IgD-negative memory B cell (primary cell): ENCODE results near the gene MEIS1. TPM values are rescaled to one million over a fixed set of nuclear protein-coding genes. Genes with fewer than 3 reads are reported as not detected.

ENCODE experiments used
- H3K27ac Mint-ChIP-seq, 3 donors: one replicate each; pipeline ENCODE4 v1.8.0; 2020 to 2022; ENCODE audit warnings: mild to moderate bottlenecking in 3 of 3, mixed read lengths in 3 of 3, moderate library complexity in 1 of 3
- H3K27me3 Mint-ChIP-seq: one replicate; pipeline ENCODE4 v1.8.0; 2021; ENCODE audit warnings: mixed read lengths
- H3K36me3 Mint-ChIP-seq: one replicate; pipeline ENCODE4 v1.8.0; 2020; ENCODE audit warnings: mild to moderate bottlenecking, mixed read lengths
- H3K4me1 Mint-ChIP-seq, 3 donors: one replicate each; pipeline ENCODE4 v1.8.0; 2020 to 2022; ENCODE audit warnings: mixed read lengths in 3 of 3, mild to moderate bottlenecking in 1 of 3
- H3K4me3 Mint-ChIP-seq, 4 donors: one replicate each; pipeline ENCODE4 v1.8.0; 2020 to 2022; ENCODE audit warnings: mild to moderate bottlenecking in 4 of 4, mixed read lengths in 4 of 4, moderate library complexity in 3 of 4
- H3K9me3 Mint-ChIP-seq, 3 donors: one replicate each; pipeline ENCODE4 v1.8.0; 2020 to 2021; ENCODE audit warnings: mixed read lengths in 3 of 3, mild to moderate bottlenecking in 1 of 3
- polyA plus RNA-seq: library from polyadenylated mRNA; unstranded; fragments of 300-500 nt; fragmentation: Illumina TruSeq; gene quantifications from one replicate; pipeline ENCODE4 v1.2.3, GENCODE V29; 2021

The MEIS1 gene
- polyA plus RNA-seq, 1 donor from 2014 or later, result 0.33 TPM

DNA sequence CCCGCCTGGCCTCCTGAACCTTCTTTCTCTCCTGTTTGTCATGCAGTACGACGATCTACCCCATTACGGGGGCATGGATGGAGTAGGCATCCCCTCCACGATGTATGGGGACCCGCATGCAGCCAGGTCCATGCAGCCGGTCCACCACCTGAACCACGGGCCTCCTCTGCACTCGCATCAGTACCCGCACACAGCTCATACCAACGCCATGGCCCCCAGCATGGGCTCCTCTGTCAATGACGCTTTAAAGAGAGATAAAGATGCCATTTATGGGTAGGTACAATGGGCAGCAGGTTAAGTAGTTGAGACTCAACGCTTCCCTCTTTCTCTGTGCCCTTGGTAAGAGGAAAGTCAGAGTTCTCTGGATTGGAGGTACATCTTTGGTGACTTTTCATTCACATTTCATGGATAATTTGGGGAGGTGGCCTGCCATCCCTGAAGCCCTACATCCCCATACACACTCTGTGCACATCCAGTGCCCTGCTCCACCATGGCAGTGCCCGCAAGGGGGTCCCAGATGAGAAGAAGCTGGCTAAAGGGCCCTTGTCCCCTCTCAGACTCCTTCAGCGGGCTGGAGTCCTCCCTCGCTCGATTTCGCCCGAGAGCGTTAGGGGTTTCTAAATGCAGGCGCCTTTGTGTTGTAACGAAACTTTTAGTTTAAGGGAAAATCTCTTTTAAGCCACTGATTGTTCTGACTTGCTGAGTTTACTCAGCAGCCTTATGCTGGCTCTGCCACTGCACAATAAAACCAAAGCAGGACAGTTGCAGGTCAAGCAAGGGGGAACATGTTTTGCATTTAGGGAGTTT, 3.0 kb downstream of the MEIS1 start:
- Mint-ChIP-seq H3K27me3 (peaks cover 65% of the 10 kb centered on the region), H3K27ac (peak overlapping the region in 1 of 3 donors; percentile 23), H3K4me1 (peaks cover 16 to 24% (median 18%) of the 10 kb centered on the region in 3 donors), H3K4me3 (peak overlapping the region in 3 of 4 donors; percentile 2 to 22 (median 5)), H3K36me3 (peaks cover 1% of the 10 kb centered on the region), H3K9me3 (peaks cover 0 to 5% (median 0%) of the 10 kb centered on the region in 3 donors)

DNA sequence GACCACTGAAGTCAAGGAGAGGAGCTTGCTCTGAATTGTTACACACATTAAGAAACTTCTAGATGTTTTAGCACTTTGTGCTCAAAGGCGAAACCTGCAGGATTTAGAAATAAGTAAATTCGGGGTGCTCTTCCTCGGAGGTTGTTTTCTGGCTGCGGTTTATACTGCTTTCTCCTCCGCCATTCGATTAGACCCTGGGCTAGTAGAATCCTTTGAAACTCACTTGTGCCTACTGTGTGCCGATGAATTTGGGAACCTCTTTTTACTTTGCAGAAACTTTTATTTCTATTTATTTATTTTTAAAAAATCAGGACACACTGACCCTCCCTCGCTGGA, 3.5 kb downstream of the MEIS1 start:
- peak overlapping the region in 1 of 4 donors; percentile 22 for H3K4me3 Mint-ChIP-seq
- H3K27me3 Mint-ChIP-seq, result peaks cover 61% of the 10 kb centered on the region
- peaks cover 0 to 5% (median 0%) of the 10 kb centered on the region in 3 donors for H3K9me3 Mint-ChIP-seq
- no peak overlapping the region for H3K27ac Mint-ChIP-seq
- H3K4me1 Mint-ChIP-seq, result peaks cover 16 to 23% (median 18%) of the 10 kb centered on the region in 3 donors
- peaks cover 1% of the 10 kb centered on the region for H3K36me3 Mint-ChIP-seq

DNA sequence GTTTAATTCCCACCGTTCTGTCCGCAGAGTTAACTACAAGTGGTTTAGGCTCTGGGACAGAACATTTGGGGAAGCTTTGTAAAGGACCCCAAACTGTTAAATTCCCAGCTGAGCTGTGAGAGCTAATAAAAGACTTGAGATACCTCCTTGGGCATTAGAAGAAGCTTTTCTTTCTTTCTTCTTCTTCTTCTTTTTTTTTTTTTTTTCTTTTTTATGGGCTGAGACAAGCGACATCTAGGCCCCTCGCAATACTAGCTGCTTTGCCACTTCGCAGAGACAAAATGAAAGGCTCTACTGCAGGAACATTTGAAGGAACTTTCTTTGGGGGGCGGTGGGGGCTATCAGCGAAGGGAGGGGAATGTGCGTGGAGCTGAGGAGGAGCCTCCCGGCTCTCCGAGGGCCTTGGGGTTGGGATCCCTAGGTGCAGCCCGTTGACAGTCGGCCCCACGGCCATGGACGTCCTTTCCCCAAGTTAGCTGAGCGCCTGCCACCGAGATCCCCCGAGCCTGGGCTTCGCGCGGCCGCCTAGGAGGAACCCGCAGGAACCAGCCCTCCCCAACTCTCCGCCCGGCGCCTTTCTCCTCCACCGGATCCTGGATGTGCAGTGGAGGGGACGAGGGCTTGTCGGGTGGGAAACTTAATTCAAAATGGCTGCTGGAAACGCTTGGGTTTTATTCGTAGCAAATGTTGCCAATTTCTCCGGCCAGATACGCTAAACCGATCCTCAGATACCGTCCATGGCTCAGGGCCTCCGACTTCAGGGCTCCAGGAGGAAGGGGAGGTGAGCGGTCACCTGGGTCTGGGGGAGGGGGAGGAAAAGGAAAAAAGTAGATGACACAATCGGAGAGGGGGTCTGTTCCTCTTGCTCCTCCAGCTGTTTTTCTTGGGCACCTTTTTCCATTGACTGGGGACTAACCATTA, 4.2 kb downstream of the MEIS1 start:
- H3K9me3 Mint-ChIP-seq, result peaks cover 0 to 5% (median 0%) of the 10 kb centered on the region in 3 donors
- peaks cover 16 to 21% (median 18%) of the 10 kb centered on the region in 3 donors for H3K4me1 Mint-ChIP-seq
- H3K4me3 Mint-ChIP-seq, result peak overlapping the region in 1 of 4 donors; percentile 88
- H3K27ac Mint-ChIP-seq, result peak overlapping the region in 1 of 3 donors; percentile 71
- H3K36me3 Mint-ChIP-seq, result peaks cover 1% of the 10 kb centered on the region
- H3K27me3 Mint-ChIP-seq, result peaks cover 64% of the 10 kb centered on the region

GRCh38 chr2:66439812-66440542, 5.1 kb downstream of the MEIS1 start:
- Mint-ChIP-seq H3K27me3 (peaks cover 58% of the 10 kb centered on the region), H3K4me1 (peaks cover 8 to 14% (median 10%) of the 10 kb centered on the region in 3 donors), H3K27ac (peak overlapping the region in 1 of 3 donors; percentile 71)

DNA sequence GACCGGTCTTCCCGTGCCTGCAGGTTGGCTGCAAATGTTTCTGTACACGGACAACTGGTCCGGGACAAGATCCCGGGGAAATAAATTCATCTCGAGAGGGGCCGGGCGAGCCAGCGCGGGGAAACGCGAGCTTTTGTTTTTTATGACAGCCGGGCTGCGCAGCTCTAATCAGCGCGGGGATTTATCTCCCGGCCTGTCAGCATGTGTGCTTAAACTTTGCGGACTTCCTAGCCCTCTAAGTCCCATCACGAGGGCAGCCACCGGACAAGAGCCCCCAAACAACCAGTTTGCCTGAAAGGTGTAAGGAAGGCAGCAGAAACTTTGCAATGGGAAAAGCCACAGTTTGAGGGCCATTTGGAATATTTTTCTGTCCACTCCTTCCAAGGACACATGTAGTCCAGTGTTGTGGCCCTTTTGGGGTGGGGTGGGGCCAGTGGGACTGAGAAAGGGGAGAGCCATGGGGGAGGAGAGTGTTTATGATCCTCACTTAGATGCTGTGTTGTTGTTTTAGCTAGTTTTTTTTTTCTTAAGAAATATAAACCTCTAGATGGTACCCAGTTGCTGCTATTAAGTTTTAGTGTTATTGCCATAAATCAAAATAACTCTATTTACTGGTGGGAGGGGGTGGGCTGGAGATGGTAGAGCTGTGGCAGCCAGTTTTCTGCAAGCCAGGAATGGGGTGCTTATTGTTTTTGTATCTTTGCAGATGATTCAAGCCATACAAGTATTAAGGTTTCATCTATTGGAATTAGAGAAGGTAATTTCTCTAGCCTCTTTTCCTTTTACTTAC, 6.0 kb downstream of the MEIS1 start:
- H3K27ac Mint-ChIP-seq, result no peak overlapping the region
- H3K9me3 Mint-ChIP-seq, result peaks cover 0 to 5% (median 0%) of the 10 kb centered on the region in 3 donors
- peaks cover 49% of the 10 kb centered on the region for H3K27me3 Mint-ChIP-seq
- H3K4me1 Mint-ChIP-seq, result peaks cover 0 to 8% (median 2%) of the 10 kb centered on the region in 3 donors
- H3K36me3 Mint-ChIP-seq, result no peaks in the 10 kb centered on the region
- peak overlapping the region in 1 of 4 donors; percentile 17 for H3K4me3 Mint-ChIP-seq

More at GRCh38 chr2:66439812-66440542, 5.1 kb downstream of the MEIS1 start:
- peak overlapping the region in 2 of 4 donors; percentile 80 to 88 for H3K4me3 Mint-ChIP-seq
- H3K9me3 Mint-ChIP-seq, result peaks cover 0 to 5% (median 0%) of the 10 kb centered on the region in 3 donors
- no peaks in the 10 kb centered on the region for H3K36me3 Mint-ChIP-seq

DNA sequence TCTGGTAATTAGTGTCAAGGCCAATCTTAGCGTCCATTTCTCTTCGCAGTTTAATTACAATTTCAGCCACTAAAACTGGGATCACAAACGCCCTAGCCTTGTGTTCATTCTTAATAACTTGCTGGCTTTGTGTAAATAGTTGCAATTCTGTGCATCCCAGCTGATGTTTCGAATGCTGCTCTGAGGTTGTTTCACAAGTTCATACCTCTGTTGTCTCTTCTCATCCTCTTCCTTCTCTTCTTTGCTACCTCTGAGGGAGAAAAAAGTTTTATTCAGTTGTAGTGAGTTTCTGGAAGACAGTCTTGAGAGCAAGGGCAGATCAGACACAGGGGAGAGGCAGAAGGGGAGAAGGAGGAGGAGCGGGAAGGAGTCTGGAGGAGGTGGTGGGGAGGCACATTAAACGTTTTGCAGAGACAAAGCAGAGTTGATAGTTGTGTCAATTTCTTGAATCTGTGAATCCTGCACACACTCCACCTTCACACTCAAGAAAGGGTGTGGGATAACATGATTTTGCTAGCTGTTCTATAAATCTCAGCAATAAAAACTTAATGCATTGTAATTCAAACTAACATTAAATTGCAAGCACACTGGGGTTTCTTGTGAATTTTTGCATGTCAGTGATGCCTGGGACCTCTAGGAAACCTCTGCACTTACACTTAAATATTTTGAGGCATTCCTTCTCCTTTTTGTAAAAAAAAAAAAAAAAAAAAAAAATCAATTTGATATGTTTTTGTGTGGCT, 6.8 kb downstream of the MEIS1 start:
- H3K4me1 Mint-ChIP-seq, result peaks cover 0 to 8% (median 2%) of the 10 kb centered on the region in 3 donors
- peaks cover 0 to 5% (median 0%) of the 10 kb centered on the region in 3 donors for H3K9me3 Mint-ChIP-seq
- H3K27ac Mint-ChIP-seq, result no peak overlapping the region
- peak overlapping the region in 1 of 4 donors; percentile 45 for H3K4me3 Mint-ChIP-seq
- peaks cover 53% of the 10 kb centered on the region for H3K27me3 Mint-ChIP-seq
- no peaks in the 10 kb centered on the region for H3K36me3 Mint-ChIP-seq

DNA sequence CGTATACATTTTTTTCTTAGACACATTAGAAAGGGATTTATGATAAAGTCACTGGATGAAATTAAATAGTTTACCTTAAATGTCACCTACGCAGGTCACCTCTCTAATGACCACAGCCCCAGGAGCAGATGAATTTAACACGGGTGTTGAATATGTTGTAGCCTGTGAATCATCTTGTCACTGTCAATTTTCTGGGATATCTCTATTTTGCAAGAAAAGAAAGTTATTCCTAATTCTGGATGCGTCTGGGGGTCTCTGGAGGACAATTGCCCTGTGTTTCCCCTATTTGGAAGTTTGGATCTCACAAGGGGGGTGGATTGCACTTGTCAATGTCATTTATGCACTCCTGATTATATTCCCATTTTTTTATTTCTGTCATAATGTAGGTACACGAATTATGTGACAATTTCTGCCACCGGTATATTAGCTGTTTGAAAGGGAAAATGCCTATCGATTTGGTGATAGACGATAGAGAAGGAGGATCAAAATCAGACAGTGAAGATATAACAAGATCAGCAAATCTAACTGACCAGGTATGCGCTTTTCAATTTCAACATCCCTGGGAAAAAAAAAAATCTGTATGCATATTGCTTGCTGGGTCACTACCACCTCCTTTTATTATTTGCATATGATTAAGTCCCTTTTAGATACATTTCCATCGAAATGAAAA, 7.7 kb downstream of the MEIS1 start:
- H3K27ac Mint-ChIP-seq, result no peak overlapping the region
- H3K4me1 Mint-ChIP-seq, result peaks cover 0 to 5% (median 2%) of the 10 kb centered on the region in 3 donors
- H3K4me3 Mint-ChIP-seq, result no peak overlapping the region
- peaks cover 0 to 5% (median 0%) of the 10 kb centered on the region in 3 donors for H3K9me3 Mint-ChIP-seq
- H3K27me3 Mint-ChIP-seq, result peaks cover 51% of the 10 kb centered on the region
- H3K36me3 Mint-ChIP-seq, result no peaks in the 10 kb centered on the region

GRCh38 chr2:66443186-66443978, 8.5 kb downstream of the MEIS1 start:
- H3K4me3 Mint-ChIP-seq, result no peak overlapping the region
- H3K27ac Mint-ChIP-seq, result no peak overlapping the region
- H3K4me1 Mint-ChIP-seq, result peaks cover 0 to 5% (median 2%) of the 10 kb centered on the region in 3 donors
- peaks cover 0 to 5% (median 0%) of the 10 kb centered on the region in 3 donors for H3K9me3 Mint-ChIP-seq
- no peaks in the 10 kb centered on the region for H3K36me3 Mint-ChIP-seq
- H3K27me3 Mint-ChIP-seq, result peaks cover 50% of the 10 kb centered on the region

DNA sequence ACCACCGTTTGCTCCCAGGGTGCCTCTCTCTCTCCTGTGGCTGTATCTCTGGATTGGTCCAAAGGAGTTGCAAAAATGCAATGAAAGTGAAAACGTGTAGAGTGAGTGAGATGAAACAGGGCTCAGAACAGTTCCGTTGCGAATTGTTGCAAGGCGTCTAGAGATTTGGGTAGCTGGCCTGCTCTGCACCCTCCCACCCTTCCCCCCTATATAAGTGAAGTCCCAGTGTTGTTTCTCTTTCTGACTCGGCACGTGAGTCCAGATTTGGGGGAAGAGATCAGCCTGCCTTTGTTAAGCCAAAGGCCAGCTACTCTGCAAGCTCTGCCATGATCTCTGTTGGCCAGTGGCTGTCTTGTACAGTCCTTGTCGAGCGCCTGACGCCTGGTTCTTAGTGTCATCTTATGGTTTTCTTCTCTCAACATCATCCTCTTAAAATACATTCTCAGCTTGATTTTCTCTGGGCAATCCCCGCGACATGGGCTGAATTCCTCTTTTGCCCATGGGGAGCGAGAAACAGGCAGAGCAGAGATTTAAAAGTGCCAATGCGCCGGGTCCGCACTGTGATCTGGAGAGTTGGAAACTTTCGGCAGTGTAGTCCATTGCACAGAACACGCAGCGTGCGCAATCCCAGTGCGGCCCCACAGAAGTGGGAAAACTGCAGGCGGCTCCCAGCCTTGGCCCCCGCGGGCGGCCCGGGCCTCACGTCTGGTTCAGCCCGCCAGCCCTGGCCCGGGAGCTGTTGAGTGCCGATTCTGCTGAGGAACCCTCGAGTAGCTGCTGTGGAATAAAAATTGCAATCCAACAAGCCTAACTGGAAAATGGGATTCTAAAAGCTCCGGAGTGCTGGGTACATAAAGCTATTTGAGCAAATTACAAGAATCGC, 9.3 kb downstream of the MEIS1 start:
- peaks cover 0 to 5% (median 2%) of the 10 kb centered on the region in 3 donors for H3K4me1 Mint-ChIP-seq
- H3K4me3 Mint-ChIP-seq, result no peak overlapping the region
- no peaks in the 10 kb centered on the region for H3K36me3 Mint-ChIP-seq
- H3K27me3 Mint-ChIP-seq, result peaks cover 48% of the 10 kb centered on the region
- peak overlapping the region in 1 of 3 donors; percentile 89 for H3K27ac Mint-ChIP-seq
- H3K9me3 Mint-ChIP-seq, result peaks cover 0 to 5% (median 0%) of the 10 kb centered on the region in 3 donors

DNA sequence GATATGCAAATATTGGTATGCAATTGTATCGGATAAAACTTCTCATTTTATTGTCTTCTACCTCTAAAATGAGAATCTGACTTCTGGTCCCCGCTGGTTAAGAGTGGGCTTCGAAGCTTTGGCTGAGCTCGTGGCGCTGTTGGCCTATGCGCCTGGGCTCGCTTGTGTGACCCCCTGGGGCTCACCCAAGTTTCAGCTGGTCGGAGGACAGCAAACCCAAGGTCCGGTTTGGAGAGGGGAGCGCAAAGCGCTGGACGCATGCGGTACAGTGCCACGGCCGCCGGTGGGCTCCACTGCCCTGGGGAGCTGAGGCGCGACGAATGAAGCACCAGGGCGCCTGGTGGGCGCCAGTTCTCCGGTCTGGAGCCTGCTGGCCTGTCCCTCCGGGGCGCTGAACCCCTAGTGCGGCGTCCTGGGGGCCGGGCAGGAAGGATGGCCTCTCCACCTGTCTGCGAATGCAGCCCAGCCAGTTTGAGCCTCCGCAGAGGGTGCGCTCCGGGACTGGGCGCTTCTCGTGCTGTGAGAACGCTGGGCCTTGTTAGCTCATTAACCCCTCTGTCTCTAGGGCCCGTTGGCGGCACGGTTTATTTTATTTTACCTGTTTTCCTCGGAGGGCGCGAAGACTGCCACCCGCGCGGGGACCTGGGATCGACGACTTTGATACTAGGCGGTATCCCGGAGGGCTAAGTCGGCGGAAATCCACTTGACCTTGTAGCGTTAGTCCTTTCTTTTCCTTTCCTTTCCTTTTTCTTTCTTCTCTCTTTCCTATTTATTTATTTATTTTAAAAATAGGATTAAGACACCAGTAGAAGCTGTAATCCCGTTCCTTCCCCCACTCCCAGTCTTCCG, 10.4 kb downstream of the MEIS1 start:
- Mint-ChIP-seq H3K27me3 (peaks cover 39% of the 10 kb centered on the region), H3K36me3 (no peaks in the 10 kb centered on the region), H3K4me3 (no peak overlapping the region), H3K9me3 (peaks cover 0 to 3% (median 0%) of the 10 kb centered on the region in 3 donors), H3K27ac (no peak overlapping the region), H3K4me1 (peaks cover 0 to under 1% (median 0%) of the 10 kb centered on the region in 3 donors)
